Osteocyte (in vitro differentiated cells): ENCODE data around the gene GPLD1. TPM values are rescaled to one million over a fixed set of nuclear protein-coding genes. Genes with fewer than 3 reads are reported as not detected.

Source experiments
- DNase-seq: peaks from one replicate; pipeline ENCODE4 v3.0.0; 2021; ENCODE audit warnings: mixed read lengths; ENCODE audit not compliant: unreplicated experiment; ENCODE audit errors: extremely low spot score
- H3K27ac Mint-ChIP-seq: one replicate; pipeline ENCODE4 v1.8.0; 2021; ENCODE audit warnings: mild to moderate bottlenecking, mixed read lengths; ENCODE audit not compliant: unreplicated experiment
- H3K27me3 Mint-ChIP-seq: one replicate; pipeline ENCODE4 v1.8.0; 2021; ENCODE audit warnings: mixed read lengths; ENCODE audit not compliant: unreplicated experiment
- H3K36me3 Mint-ChIP-seq: one replicate; pipeline ENCODE4 v1.8.0; 2021; ENCODE audit warnings: mixed read lengths; ENCODE audit not compliant: unreplicated experiment
- H3K4me1 Mint-ChIP-seq: one replicate; pipeline ENCODE4 v1.8.0; 2021; ENCODE audit warnings: mixed read lengths; ENCODE audit not compliant: unreplicated experiment
- H3K4me3 Mint-ChIP-seq: one replicate; pipeline ENCODE4 v1.8.0; 2021; ENCODE audit warnings: mild to moderate bottlenecking, moderate library complexity, mixed read lengths; ENCODE audit not compliant: unreplicated experiment
- H3K9me3 Mint-ChIP-seq: one replicate; pipeline ENCODE4 v1.8.0; 2021; ENCODE audit warnings: mixed read lengths; ENCODE audit not compliant: unreplicated experiment
- total RNA-seq: library from RNA; stranded (reverse); gene quantifications from 2 replicates; pipeline ENCODE4 v1.2.1, GENCODE V29; 2021
- TF ChIP-seq, protein P1 (sequence below): fragments of 200-600 bp; sonication (generic); IDR thresholded peaks from 2 replicates; pipeline ENCODE4 v1.5.0; 2021; ENCODE audit warnings: antibody characterized with exemption, mild to moderate bottlenecking, moderate library complexity

Gene GPLD1
- total RNA-seq, 1 donor from 2014 or later: 1.9 TPM

DNA sequence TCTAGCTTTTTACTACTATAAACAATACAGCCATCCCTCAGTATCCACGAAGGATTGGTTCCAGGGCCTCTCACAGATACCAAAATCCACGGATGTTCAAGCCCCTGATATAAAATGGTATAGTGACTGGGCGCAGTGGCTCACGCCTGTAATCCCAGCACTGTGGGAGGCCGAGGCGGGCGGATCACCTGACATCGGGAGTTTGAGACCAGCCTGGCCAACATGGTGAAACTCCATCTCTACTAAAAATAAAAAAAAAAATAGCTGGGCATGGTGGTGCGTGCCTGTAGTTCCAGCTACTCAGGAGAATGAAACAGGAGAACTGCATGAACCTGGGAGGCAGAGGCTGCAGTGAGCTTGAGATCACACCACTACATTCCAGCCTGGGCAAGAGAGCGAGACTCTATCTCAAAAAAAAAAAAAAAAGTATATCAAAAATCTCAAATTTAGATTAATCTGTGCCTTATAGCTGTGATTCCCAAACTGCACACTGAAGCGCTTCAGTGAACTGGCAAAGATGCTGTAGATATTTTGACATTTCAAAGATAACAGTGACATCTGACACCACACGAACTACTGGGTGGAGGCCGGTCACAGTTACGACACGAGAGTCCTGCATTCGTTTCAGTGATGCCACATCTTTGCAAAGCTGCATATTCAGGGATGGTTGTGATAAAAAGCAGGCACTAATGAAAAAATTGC is 48.3 kb downstream of the GPLD1 start:
- peaks cover 3% of the 10 kb centered on the region for H3K36me3 Mint-ChIP-seq
- no peak overlapping the region for H3K4me3 Mint-ChIP-seq
- peaks cover 8% of the 10 kb centered on the region for H3K4me1 Mint-ChIP-seq
- TF ChIP-seq, protein P1, sequence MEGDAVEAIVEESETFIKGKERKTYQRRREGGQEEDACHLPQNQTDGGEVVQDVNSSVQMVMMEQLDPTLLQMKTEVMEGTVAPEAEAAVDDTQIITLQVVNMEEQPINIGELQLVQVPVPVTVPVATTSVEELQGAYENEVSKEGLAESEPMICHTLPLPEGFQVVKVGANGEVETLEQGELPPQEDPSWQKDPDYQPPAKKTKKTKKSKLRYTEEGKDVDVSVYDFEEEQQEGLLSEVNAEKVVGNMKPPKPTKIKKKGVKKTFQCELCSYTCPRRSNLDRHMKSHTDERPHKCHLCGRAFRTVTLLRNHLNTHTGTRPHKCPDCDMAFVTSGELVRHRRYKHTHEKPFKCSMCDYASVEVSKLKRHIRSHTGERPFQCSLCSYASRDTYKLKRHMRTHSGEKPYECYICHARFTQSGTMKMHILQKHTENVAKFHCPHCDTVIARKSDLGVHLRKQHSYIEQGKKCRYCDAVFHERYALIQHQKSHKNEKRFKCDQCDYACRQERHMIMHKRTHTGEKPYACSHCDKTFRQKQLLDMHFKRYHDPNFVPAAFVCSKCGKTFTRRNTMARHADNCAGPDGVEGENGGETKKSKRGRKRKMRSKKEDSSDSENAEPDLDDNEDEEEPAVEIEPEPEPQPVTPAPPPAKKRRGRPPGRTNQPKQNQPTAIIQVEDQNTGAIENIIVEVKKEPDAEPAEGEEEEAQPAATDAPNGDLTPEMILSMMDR: no peak
- H3K9me3 Mint-ChIP-seq: no peaks in the 10 kb centered on the region
- no peak for DNase-seq
- H3K27ac Mint-ChIP-seq: no peak overlapping the region
- H3K27me3 Mint-ChIP-seq: no peaks in the 10 kb centered on the region

DNA sequence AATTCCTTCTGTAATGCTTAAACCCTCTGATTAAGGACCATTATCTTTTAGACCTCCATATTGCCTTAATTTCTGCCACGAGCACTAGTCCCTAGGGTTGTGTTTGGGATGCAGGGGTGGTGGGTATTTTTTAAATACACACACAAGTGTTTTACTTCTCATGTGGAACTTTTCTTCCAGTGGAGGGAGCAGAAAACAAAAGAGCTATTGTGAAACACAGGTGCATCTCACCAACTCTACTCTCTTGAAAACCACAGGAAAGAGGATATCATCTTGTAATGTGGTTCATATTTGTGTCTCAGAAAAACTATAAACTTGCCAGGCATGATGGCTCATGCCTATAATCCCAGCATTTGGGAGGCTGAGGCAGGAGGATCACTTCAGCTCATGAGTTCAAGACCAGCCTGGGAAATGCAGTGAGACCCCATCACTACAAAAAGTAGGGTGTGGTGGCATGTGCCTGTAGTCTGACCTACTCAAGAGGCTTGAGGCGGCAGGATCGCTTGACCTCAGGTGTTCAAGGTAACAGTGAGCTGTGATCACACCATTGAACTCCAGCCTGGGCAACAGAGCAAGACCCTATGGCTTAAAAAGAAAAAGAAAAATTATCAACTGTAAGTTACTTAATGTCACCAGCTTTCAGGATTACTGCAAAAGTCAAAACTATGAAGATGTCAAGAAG is 49.4 kb downstream of the GPLD1 start:
- DNase-seq: peak; percentile 27
- TF ChIP-seq, protein P1: no peak
- peaks cover 8% of the 10 kb centered on the region for H3K4me1 Mint-ChIP-seq
- H3K36me3 Mint-ChIP-seq: peaks cover 3% of the 10 kb centered on the region
- H3K9me3 Mint-ChIP-seq: no peaks in the 10 kb centered on the region
- H3K27me3 Mint-ChIP-seq: no peaks in the 10 kb centered on the region
- H3K4me3 Mint-ChIP-seq: no peak overlapping the region
- no peak overlapping the region for H3K27ac Mint-ChIP-seq

DNA sequence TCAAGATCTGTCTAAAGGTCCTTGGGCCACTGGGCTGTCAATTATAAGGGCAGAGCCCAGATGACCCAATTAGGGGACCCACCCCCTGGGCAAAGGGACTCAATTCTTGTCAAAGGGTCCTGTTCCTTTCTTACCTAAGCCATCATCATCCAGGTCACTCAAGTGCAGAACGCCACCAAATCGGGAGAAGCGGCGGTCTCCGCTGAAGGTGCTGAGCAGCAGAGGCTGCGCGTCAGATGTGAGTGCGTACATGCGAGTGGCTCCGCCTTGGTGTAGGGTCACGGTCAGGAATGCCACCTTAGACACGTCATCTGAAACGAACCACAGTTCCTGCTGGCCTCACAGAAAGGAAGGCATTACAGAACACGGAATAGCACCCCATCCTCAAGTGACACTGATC is 52.4 kb downstream of the GPLD1 start:
- Mint-ChIP-seq H3K27ac (no peak overlapping the region), H3K36me3 (peaks cover 3% of the 10 kb centered on the region), H3K9me3 (no peaks in the 10 kb centered on the region), H3K27me3 (no peaks in the 10 kb centered on the region), H3K4me3 (no peak overlapping the region), H3K4me1 (no peaks in the 10 kb centered on the region)
- TF ChIP-seq, protein P1: no peak
- peak; percentile 78 for DNase-seq

DNA sequence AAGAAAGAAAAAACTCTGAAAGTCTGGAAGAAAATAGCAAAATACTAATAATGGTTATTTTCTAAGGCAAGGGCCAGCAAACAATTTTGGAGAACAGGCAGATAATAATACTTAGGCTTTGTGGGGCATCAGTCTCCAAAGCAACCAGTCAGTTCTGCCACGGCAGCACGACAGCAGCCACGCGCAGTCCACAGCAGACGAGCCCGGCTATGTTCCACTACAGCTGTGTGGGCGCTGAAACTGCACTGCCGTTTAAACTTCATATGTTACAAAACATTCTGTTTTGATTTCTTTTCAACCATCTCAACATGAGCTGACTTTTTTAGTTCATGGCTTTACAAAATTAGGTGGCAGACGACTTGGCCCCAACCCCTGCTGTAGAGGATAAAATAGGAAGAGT is 56.8 kb downstream of the GPLD1 start:
- Mint-ChIP-seq H3K27ac (no peak overlapping the region), H3K9me3 (no peaks in the 10 kb centered on the region), H3K4me1 (peaks cover 13% of the 10 kb centered on the region), H3K4me3 (no peak overlapping the region), H3K36me3 (peaks cover 3% of the 10 kb centered on the region), H3K27me3 (no peaks in the 10 kb centered on the region)
- DNase-seq: no peak
- TF ChIP-seq, protein P1: no peak

DNA sequence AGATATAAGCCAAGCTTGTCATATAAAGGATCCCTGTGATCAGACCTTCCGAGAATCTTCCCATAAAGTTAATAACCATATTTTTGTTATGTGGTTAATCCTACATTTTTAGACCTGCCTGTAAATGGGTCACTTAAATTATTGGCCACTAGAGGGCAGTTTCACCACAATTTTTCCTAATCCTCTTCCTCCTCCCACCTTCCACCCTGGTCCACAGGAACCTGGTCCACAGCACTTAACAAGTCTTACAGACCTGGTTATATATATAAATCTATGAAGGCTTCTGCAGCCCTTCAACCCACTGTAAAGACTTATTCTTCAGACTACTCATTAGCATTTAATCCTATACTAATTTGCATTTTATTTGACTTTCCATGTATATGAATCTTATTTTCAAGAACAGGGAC is 58.3 kb downstream of the GPLD1 start:
- DNase-seq: no peak
- TF ChIP-seq, protein P1: peak; percentile 77
- Mint-ChIP-seq H3K4me3 (no peak overlapping the region), H3K36me3 (no peaks in the 10 kb centered on the region), H3K9me3 (no peaks in the 10 kb centered on the region), H3K27ac (no peak overlapping the region), H3K4me1 (peaks cover 16% of the 10 kb centered on the region), H3K27me3 (no peaks in the 10 kb centered on the region)
